PC-3 (cell line): ENCODE measurements around the gene PHLDA3. TPM values are rescaled to one million over a fixed set of nuclear protein-coding genes. Genes with fewer than 3 reads are reported as not detected.

Experiments
- ATAC-seq: fragments of 200-7000 bp; cut with Tn5 transposase; 2 replicates; pipeline ENCODE4 v1.9.1; 2020; ENCODE audit warnings: mild to moderate bottlenecking, moderate library complexity
- BruUV-seq: library from RNA; stranded (reverse); fragments of 400-500 nt; replicated peaks from 2 replicates; lab custom pipeline; 2021; lab: Mats Ljungman, UMichigan
- CTCF ChIA-PET: fragments of 300-600 bp; sonication (Branson Sonifier 250); formaldehyde crosslinking; loops from one replicate; lab custom pipeline; 2022; ENCODE audit warnings: antibody characterized with exemption; lab: Charles Lee
- POLR2A ChIA-PET: fragments of 300-600 bp; sonication (Branson Sonifier 250); formaldehyde crosslinking; loops from one replicate; lab custom pipeline; 2022; ENCODE audit warnings: antibody characterized with exemption; ENCODE audit not compliant: unreplicated experiment; lab: Charles Lee
- DNase-seq: peaks from one replicate; pipeline ENCODE4 v3.0.0-alpha.2; 2015
- H2AFZ ChIP-seq: fragments of 300-600 bp; sonication (generic); 2 replicates; pipeline ENCODE4 v1.6.0; 2016; ENCODE audit warnings: antibody characterized with exemption, low read length
- H3F3A ChIP-seq: fragments of 300-600 bp; sonication (generic); one replicate; pipeline ENCODE4 v1.6.0; 2017; ENCODE audit warnings: antibody characterized with exemption, low read length, control low read depth, mild to moderate bottlenecking; ENCODE audit not compliant: unreplicated experiment
- H3K27ac ChIP-seq: fragments of 300-600 bp; sonication (generic); 2 replicates; pipeline ENCODE4 v1.5.1; 2016; ENCODE audit warnings: mild to moderate bottlenecking, low read length
- H3K27me3 ChIP-seq: fragments of 300-600 bp; sonication (generic); 2 replicates; pipeline ENCODE4 v1.6.1; 2016; ENCODE audit warnings: low read length, mixed read lengths
- H3K36me3 ChIP-seq: fragments of 300-600 bp; sonication (generic); 2 replicates; pipeline ENCODE4 v1.6.1; 2016; ENCODE audit warnings: low read depth, mixed run types, low read length, mixed read lengths
- H3K4me1 ChIP-seq: fragments of 300-600 bp; sonication (generic); 2 replicates; pipeline ENCODE4 v1.5.1; 2016; ENCODE audit warnings: low read length; ENCODE audit not compliant: insufficient read depth
- H3K4me2 ChIP-seq: fragments of 300-600 bp; sonication (generic); 2 replicates; pipeline ENCODE4 v1.6.0; 2016; ENCODE audit warnings: low read length
- H3K4me3 ChIP-seq: fragments of 300-600 bp; sonication (generic); 2 replicates; pipeline ENCODE4 v1.5.1; 2016; ENCODE audit warnings: mild to moderate bottlenecking, low read length, mixed read lengths
- H3K79me2 ChIP-seq: fragments of 300-600 bp; sonication (generic); 2 replicates; pipeline ENCODE4 v1.6.1; 2017; ENCODE audit warnings: low read length, mixed read lengths
- H3K9ac ChIP-seq: fragments of 300-600 bp; sonication (generic); 2 replicates; pipeline ENCODE4 v1.6.0; 2016; ENCODE audit warnings: mild to moderate bottlenecking, low read length
- H3K9me2 ChIP-seq: fragments of 300-600 bp; sonication (generic); replicated peaks from 2 replicates; pipeline ENCODE4 v1.6.1; 2016; ENCODE audit warnings: mixed run types, low read length, mixed read lengths
- H3K9me3 ChIP-seq: fragments of 300-600 bp; sonication (generic); 2 replicates; pipeline ENCODE4 v1.6.1; 2016; ENCODE audit warnings: low read length, mixed read lengths
- H4K20me1 ChIP-seq: fragments of 300-600 bp; sonication (generic); 2 replicates; pipeline ENCODE4 v1.6.1; 2016; ENCODE audit warnings: low read length, mixed read lengths
- CTCF ChIP-seq: fragments of 300-600 bp; sonication (generic); conservative IDR thresholded peaks from 2 replicates; pipeline ENCODE4 v1.5.1; 2017; ENCODE audit warnings: antibody characterized with exemption, low read depth, mild to moderate bottlenecking, low read length
- EZH2 ChIP-seq: fragments of 300-600 bp; sonication (generic); IDR thresholded peaks from one replicate; pipeline ENCODE4 v1.6.1; 2017; ENCODE audit warnings: antibody characterized with exemption, mild to moderate bottlenecking, low read length; ENCODE audit not compliant: unreplicated experiment
- EZH2phosphoT487 ChIP-seq: fragments of 300-600 bp; sonication (generic); IDR thresholded peaks from 2 replicates; pipeline ENCODE4 v1.6.1; 2018; ENCODE audit warnings: mild to moderate bottlenecking, antibody characterized with exemption, low read length, borderline replicate concordance
- intact Hi-C: fragments of 100-400 bp; cut with micrococcal nuclease; formaldehyde crosslinking; loops from 2 replicates; pipeline ENCODE4 v1.9.0; 2023
- total RNA-seq: library from RNA; depleted of rRNA; stranded (reverse); fragments of >200 nt; gene quantifications from 2 replicates; pipeline ENCODE4 v1.2.3, GENCODE V29; 2014

The PHLDA3 gene
- total RNA-seq, 1 experiment from 2014 or later: 216 TPM

- H3K9ac ChIP-seq: peak overlapping the region; percentile 70; the same call in 1 of the 2 replicates
Observed at GRCh38 chr1:201469645-201470074, 672 bp upstream of the PHLDA3 start.

GRCh38 chr1:201468501-201468843 is 516 bp downstream of the PHLDA3 start:
- peaks cover 52% of the 10 kb centered on the region for H3K79me2 ChIP-seq
- DNase-seq: peak; percentile 67
- no peaks in the 10 kb centered on the region for H3K27me3 ChIP-seq

More at GRCh38 chr1:201469645-201470074, 672 bp upstream of the PHLDA3 start:
- Histone ChIP-seq H3K27ac (no peak overlapping the region), H3K4me1 (peaks cover 47% of the 10 kb centered on the region), H3K27me3 (no peaks in the 10 kb centered on the region), H4K20me1 (no peaks in the 10 kb centered on the region), H3K9me3 (no peaks in the 10 kb centered on the region), H2AFZ (peak overlapping the region; percentile 61), H3K9me2 (no peaks in the 10 kb centered on the region), H3F3A (no peaks in the 10 kb centered on the region), H3K79me2 (peaks cover 46% of the 10 kb centered on the region), H3K4me2 (peak overlapping the region; percentile 85), H3K4me3 (peak overlapping the region; percentile 70), H3K36me3 (peaks cover 12% of the 10 kb centered on the region)
- intact Hi-C loops: no loop called here
- no peak for ATAC-seq
- CTCF ChIA-PET: interaction anchor here (1.3 kb wide), 1 partner anchor 34 kb away, joined by 8 read pairs; no protein-coding TSS in a partner anchor
- TF ChIP-seq CTCF (no peak), EZH2phosphoT487 (no peak), EZH2 (no peak)
- POLR2A ChIA-PET: no interaction called here
- BruUV-seq: no TSS peak
- no peak for DNase-seq

More at GRCh38 chr1:201468501-201468843, 516 bp downstream of the PHLDA3 start:
- intact Hi-C loops: no loop called here
- no peaks in the 10 kb centered on the region for H4K20me1 ChIP-seq
- ChIA-PET CTCF (interaction anchor here (1.0 to 1.3 kb wide), 2 partner anchors 21 to 32 kb away, joined by 5 to 8 read pairs; no protein-coding TSS in a partner anchor), POLR2A (interaction anchor here (0.5 kb wide), 1 partner anchor 22 kb away, joined by 3 read pairs; no protein-coding TSS in a partner anchor)
- peaks cover 46% of the 10 kb centered on the region for H3K4me1 ChIP-seq
- peaks cover 17% of the 10 kb centered on the region for H3K36me3 ChIP-seq
- peak overlapping the region; percentile 85 for H3K4me2 ChIP-seq
- no peaks in the 10 kb centered on the region for H3F3A ChIP-seq
- H3K9me3 ChIP-seq: no peaks in the 10 kb centered on the region
- ATAC-seq: peak; percentile 13
- TF ChIP-seq EZH2: no peak
- TF ChIP-seq EZH2phosphoT487: no peak
- TF ChIP-seq CTCF: no peak; the same call in 1 of the 2 replicates
- H3K4me3 ChIP-seq: peak overlapping the region; percentile 70
- H3K27ac ChIP-seq: peak overlapping the region; percentile 84
- peak overlapping the region; percentile 70 for H3K9ac ChIP-seq
- BruUV-seq: no TSS peak
- no peaks in the 10 kb centered on the region for H3K9me2 ChIP-seq
- H2AFZ ChIP-seq: peak overlapping the region; percentile 61
